ENCODE data around the gene ATRIP. TPM values are rescaled to one million over a fixed set of nuclear protein-coding genes. Genes with fewer than 3 reads are reported as not detected.

Gene ATRIP
- total and polyA plus RNA-seq, 2 of the 4 experiments (the other 2 are of a cell fraction) = 6.8 to 10.8 TPM

GRCh38 chr3:48405971-48406370 lies 40.6 kb upstream of the ATRIP start:
- Histone ChIP-seq H3K23ac (ENCODE audit: low read depth, low read length) (no peak overlapping the region), H2AFZ (replicated peaks; ENCODE audit: low read length, poor library complexity) (no peak overlapping the region), H4K91ac (ENCODE audit: insufficient read depth, low read depth, low read length) (no peak overlapping the region), H2BK15ac (ENCODE audit: low read depth, low read length) (no peak overlapping the region), H3K9me3 (ENCODE audit: control insufficient read depth, insufficient read depth, low read length) (no peaks in the 10 kb centered on the region), H3K79me1 (ENCODE audit: low read depth in 1 of 2, low read length in 2 of 2) (no peaks in the 10 kb centered on the region), H3K27ac (ENCODE audit: insufficient read depth, low read length) (no peak overlapping the region), H3K4me2 (ENCODE audit: low read depth, low read length) (no peak overlapping the region), H3K9ac (ENCODE audit: low read depth, low read length) (no peak overlapping the region), H3K27me3 (ENCODE audit: control insufficient read depth, insufficient read depth, low read length) (no peaks in the 10 kb centered on the region), H2BK20ac (ENCODE audit: low read depth, low read length) (no peak overlapping the region), H4K20me1 (ENCODE audit: insufficient read depth, low read length) (no peaks in the 10 kb centered on the region), H3K36me3 (ENCODE audit: control insufficient read depth, insufficient read depth, low read length) (peaks cover 61% of the 10 kb centered on the region), H3K4me1 (ENCODE audit: control insufficient read depth, insufficient read depth, low read length) (peaks cover 7% of the 10 kb centered on the region), H3K18ac (ENCODE audit: low read depth, low read length) (no peak overlapping the region), H3K9me1 (ENCODE audit: insufficient read depth, low read length) (peaks cover 7% of the 10 kb centered on the region; the same call in 1 of the 2 replicates), H3K14ac (replicated peaks; ENCODE audit: low read depth, low read length) (no peak overlapping the region), H2AK9ac (replicated peaks; ENCODE audit: low read depth, low read length, poor library complexity) (no peak overlapping the region), H4K5ac (ENCODE audit: low read depth, low read length) (no peak overlapping the region), H2BK120ac (ENCODE audit: low read depth, low read length) (no peak overlapping the region), H2BK5ac (ENCODE audit: low read depth, low read length, poor library complexity, severe bottlenecking) (no peak overlapping the region), H3K4me3 (ENCODE audit: insufficient read depth, low read depth, low read length) (no peak overlapping the region), H4K8ac (ENCODE audit: low read depth in 2 of 2, low read length in 2 of 2) (no peak overlapping the region), H3K56ac (ENCODE audit: extremely low read depth, insufficient read depth, low read length) (no peak overlapping the region), H3K4ac (ENCODE audit: low read depth, low read length) (no peak overlapping the region), H2AK5ac (ENCODE audit: low read depth, low read length) (no peak overlapping the region)
- ChIA-PET CTCF (no interaction called here), POLR2A (ENCODE audit: unreplicated experiment) (no interaction called here)
- WGBS, 2 experiments (ENCODE audit: extremely low coverage in 2 of 2, insufficient read length in 1 of 2) = no CpG with 5 or more reads among the region's 1 CpG
- in situ Hi-C loops (cut with MboI; ENCODE audit: low sequenced_read_pairs) (no loop called here), dilution Hi-C loops (cut with HindIII; ENCODE audit: low sequenced_read_pairs, unreplicated experiment) (no loop called here), intact Hi-C loops (cut with micrococcal nuclease) (no loop called here)
- TF ChIP-seq POLR2A (IDR thresholded peaks at IDR 0.05; ENCODE audit: low read depth, low read length) = no peak
- TF ChIP-seq ELK1 (IDR thresholded peaks at IDR 0.05; ENCODE audit: borderline replicate concordance, low read depth, low read length) = no peak
- TF ChIP-seq MAFK (IDR thresholded peaks at IDR 0.05; ENCODE audit: low read depth, low read length) = no peak
- TF ChIP-seq RAD21 (IDR thresholded peaks at IDR 0.05; ENCODE audit: low read length) = no peak
- TF ChIP-seq NFE2L2 (IDR thresholded peaks at IDR 0.05; ENCODE audit: low read depth, low read length) = no peak
- TF ChIP-seq CEBPB (IDR thresholded peaks at IDR 0.05; ENCODE audit: low read depth, low read length) = no peak
- no peak for TF ChIP-seq MAZ (IDR thresholded peaks at IDR 0.05; ENCODE audit: borderline replicate concordance, low read depth, low read length)
- TF ChIP-seq USF2 (IDR thresholded peaks at IDR 0.05; ENCODE audit: low read depth, low read length) = no peak
- no peak for TF ChIP-seq BHLHE40 (IDR thresholded peaks at IDR 0.05; ENCODE audit: low read depth, low read length)
- no peak for TF ChIP-seq CHD1 (IDR thresholded peaks at IDR 0.05; ENCODE audit: low read depth, low read length)
- no peak for TF ChIP-seq SMC3 (IDR thresholded peaks at IDR 0.05; ENCODE audit: low read depth, low read length)
- no peak for TF ChIP-seq CTCF (conservative IDR thresholded peaks at IDR 0.05; ENCODE audit: low read depth, low read length)
- TF ChIP-seq MXI1 (IDR thresholded peaks at IDR 0.05; ENCODE audit: borderline replicate concordance, low read depth, low read length) = no peak
- BruUV-seq (replicated peaks) = no TSS peak
- ATAC-seq (ENCODE audit: low read depth) (no peak), DNase-seq (no peak)

Data from IMR-90 (cell line).